ENCODE data around the gene TCFL5. TPM values are rescaled to one million over a fixed set of nuclear protein-coding genes. Genes with fewer than 3 reads are reported as not detected.

The TCFL5 gene
- total RNA-seq, 4 donors from 2014 or later: 5.3 to 20.0 (median 14.2) TPM

- H3K36me3 ChIP-seq: no peaks in the 10 kb centered on the region
- peaks cover 0 to 13% of the 10 kb centered on the region in 2 donors for H3K27me3 ChIP-seq
- TF ChIP-seq, protein P1, sequence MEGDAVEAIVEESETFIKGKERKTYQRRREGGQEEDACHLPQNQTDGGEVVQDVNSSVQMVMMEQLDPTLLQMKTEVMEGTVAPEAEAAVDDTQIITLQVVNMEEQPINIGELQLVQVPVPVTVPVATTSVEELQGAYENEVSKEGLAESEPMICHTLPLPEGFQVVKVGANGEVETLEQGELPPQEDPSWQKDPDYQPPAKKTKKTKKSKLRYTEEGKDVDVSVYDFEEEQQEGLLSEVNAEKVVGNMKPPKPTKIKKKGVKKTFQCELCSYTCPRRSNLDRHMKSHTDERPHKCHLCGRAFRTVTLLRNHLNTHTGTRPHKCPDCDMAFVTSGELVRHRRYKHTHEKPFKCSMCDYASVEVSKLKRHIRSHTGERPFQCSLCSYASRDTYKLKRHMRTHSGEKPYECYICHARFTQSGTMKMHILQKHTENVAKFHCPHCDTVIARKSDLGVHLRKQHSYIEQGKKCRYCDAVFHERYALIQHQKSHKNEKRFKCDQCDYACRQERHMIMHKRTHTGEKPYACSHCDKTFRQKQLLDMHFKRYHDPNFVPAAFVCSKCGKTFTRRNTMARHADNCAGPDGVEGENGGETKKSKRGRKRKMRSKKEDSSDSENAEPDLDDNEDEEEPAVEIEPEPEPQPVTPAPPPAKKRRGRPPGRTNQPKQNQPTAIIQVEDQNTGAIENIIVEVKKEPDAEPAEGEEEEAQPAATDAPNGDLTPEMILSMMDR (IDR thresholded peaks at IDR 0.05): no peak
- TF ChIP-seq POLR2A (IDR thresholded peaks at IDR 0.05): no peak
- intact Hi-C loops (cut with DNase I; ENCODE audit: low total_unique reads): no loop called here
- H3K4me1 ChIP-seq: peaks cover 7 to 34% of the 10 kb centered on the region in 2 donors
- DNase-seq: no peak
- no peak overlapping the region for H3K27ac ChIP-seq
- H3K9me3 ChIP-seq: no peaks in the 10 kb centered on the region
- no peak overlapping the region for H3K4me3 ChIP-seq
Observed at GRCh38 chr20:62820962-62821725, 40.5 kb downstream of the TCFL5 start.

DNA sequence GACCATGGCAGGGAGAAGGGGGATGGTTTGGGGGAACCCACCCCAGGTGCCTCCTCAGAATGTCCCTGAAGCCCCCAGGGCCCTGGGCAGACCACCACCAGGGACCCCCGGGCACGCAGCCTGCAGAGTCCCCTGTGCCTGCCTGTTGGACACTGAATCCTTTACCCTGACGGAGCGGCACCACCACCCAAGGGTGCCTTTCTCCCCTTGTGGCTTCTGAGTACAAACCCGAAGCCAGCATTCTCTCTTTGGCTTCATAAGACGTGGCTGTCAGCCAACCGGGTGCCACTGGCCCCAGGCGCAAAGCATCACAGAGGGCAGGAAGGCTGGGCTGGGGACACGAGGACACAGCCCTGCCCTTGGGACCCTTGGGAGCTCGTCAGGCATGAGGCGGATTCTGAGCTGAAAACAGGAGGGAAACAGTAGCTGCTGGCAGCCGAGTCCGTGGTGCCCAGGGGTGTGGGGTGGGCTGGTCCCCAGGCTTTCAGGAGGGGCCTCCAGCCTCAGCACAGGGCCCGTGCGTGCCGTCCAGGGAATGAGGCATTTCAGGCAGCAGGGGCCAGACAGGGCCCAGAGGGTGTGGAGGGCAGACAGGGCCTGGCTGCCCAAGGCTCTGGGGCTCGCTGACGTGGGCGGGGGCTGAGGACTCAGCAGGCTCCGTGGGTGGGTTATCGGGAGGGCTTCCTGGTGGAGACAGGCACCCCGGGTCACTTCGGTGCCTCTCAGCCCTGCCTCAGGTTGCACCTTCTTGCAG, 41.2 kb downstream of the TCFL5 start:
- Histone ChIP-seq H3K9me3 (no peaks in the 10 kb centered on the region), H3K27me3 (peaks cover 7 to 16% of the 10 kb centered on the region in 2 donors), H3K27ac (no peak overlapping the region), H3K36me3 (no peaks in the 10 kb centered on the region), H3K4me3 (no peak overlapping the region), H3K4me1 (peaks cover 7 to 39% of the 10 kb centered on the region in 2 donors)
- intact Hi-C loops (cut with DNase I; ENCODE audit: low total_unique reads): no loop called here
- no peak for TF ChIP-seq POLR2A (IDR thresholded peaks at IDR 0.05)
- TF ChIP-seq, protein P1 (IDR thresholded peaks at IDR 0.05): no peak
- no peak for DNase-seq

GRCh38 chr20:62819494-62820174, 42.0 kb downstream of the TCFL5 start:
- intact Hi-C loops (cut with DNase I; ENCODE audit: low total_unique reads): no loop called here
- H3K4me3 ChIP-seq: no peak overlapping the region

GRCh38 chr20:62818592-62819493, 42.8 kb downstream of the TCFL5 start:
- H3K4me1 ChIP-seq: peaks cover 0 to 38% of the 10 kb centered on the region in 2 donors

More at GRCh38 chr20:62819494-62820174, 42.0 kb downstream of the TCFL5 start:
- H3K4me1 ChIP-seq: peaks cover 7 to 42% of the 10 kb centered on the region in 2 donors
- no peaks in the 10 kb centered on the region for H3K36me3 ChIP-seq
- DNase-seq: no peak
- H3K27me3 ChIP-seq: peaks cover 11 to 22% of the 10 kb centered on the region in 2 donors
- no peak for TF ChIP-seq POLR2A (IDR thresholded peaks at IDR 0.05)
- TF ChIP-seq, protein P1 (IDR thresholded peaks at IDR 0.05): no peak
- H3K9me3 ChIP-seq: no peaks in the 10 kb centered on the region
- peak overlapping the region in 1 of 2 donors; percentile 37 for H3K27ac ChIP-seq

More at GRCh38 chr20:62818592-62819493, 42.8 kb downstream of the TCFL5 start:
- intact Hi-C loops (cut with DNase I; ENCODE audit: low total_unique reads): no loop called here
- H3K27ac ChIP-seq: peak overlapping the region in 1 of 2 donors; percentile 37
- H3K27me3 ChIP-seq: peaks cover 11 to 22% of the 10 kb centered on the region in 2 donors
- no peak overlapping the region for H3K4me3 ChIP-seq
- H3K36me3 ChIP-seq: no peaks in the 10 kb centered on the region
- DNase-seq: peak in 1 of 2 donors; percentile 65
- H3K9me3 ChIP-seq: no peaks in the 10 kb centered on the region
- TF ChIP-seq, protein P1 (IDR thresholded peaks at IDR 0.05): no peak
- no peak for TF ChIP-seq POLR2A (IDR thresholded peaks at IDR 0.05)
